GM12892 (cell line): Measurements from ENCODE around the gene ZBTB12.
A peak's percentile ranks its signal among the peaks of the same experiment; 100 is the strongest.

Source experiments
- DNase-seq: peaks from one replicate; pipeline ENCODE4 v3.0.0; 2011; ENCODE audit not compliant: insufficient read length
- FAIRE-seq: peaks from 2 replicates; lab custom pipeline; 2011; peaks lifted over from hg19 to GRCh38; lab: Jason Lieb, UNC
- POLR2A ChIP-seq: IDR thresholded peaks from 2 replicates; pipeline ENCODE4 v1.6.1; 2011; ENCODE audit warnings: low read depth, low read length, control low read depth
- POLR2AphosphoS5 ChIP-seq: IDR thresholded peaks from 2 replicates; pipeline ENCODE4 v1.6.1; 2011; ENCODE audit warnings: low read depth, low read length, control low read depth
- TAF1 ChIP-seq: IDR thresholded peaks from 2 replicates; pipeline ENCODE4 v1.6.1; 2011; ENCODE audit warnings: low read depth, mild to moderate bottlenecking, control low read depth, low read length, borderline replicate concordance

Gene ZBTB12

GRCh38 chr6:31889331-31889972, 12.4 kb downstream of the ZBTB12 start:
- no peak for FAIRE-seq
- TF ChIP-seq TAF1 (no peak), POLR2A (no peak), POLR2AphosphoS5 (no peak)
- DNase-seq, result no peak

DNA sequence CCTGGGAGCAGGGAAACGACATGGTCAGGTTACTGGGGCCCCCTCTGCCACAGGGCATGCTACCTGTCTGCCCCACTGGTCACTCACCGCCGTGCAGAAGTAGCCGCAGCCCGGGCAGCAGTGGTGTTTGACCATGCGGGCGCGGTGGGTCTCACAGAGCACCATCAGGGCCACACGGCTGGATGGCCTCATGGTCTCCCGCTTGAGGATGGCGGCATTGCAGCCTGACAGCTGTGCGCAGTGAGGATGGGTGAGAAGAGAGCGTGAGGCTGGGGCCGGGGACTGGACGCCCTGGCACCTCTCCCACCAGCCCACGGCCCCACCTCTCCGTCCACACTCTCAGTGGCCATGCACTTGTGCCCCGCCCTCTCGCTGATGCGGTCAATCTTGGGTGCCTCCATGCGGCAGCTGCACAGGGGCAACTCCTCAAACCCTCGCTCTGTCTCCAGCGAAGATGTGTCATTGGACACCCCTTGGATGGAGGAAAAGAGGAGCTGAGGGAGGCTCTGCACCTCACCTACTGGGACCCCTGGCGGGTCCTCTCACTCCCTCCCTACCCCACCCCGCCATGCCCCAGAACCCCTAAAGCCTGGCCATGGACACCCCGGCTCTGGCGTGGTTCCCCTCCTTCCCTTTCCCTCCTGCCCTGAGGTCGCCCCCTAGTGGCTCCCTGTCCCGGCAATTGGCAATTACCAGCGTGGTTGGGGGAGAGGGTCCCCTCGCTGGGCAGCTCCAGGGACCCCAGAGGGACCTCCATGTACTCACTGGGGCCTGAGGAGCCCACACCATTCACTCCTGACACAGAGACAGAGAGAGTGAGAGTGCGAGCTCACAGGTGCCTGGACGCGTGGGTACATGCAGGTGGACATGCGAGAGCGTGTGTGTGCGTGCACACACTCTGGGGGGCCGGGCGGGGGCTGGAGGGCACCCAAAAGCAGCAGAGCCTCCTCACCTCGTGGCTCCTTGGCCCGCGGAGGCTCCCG, 13.3 kb downstream of the ZBTB12 start:
- TF ChIP-seq POLR2A, result no peak
- TF ChIP-seq POLR2AphosphoS5, result no peak
- TF ChIP-seq TAF1, result no peak
- FAIRE-seq, result no peak
- DNase-seq, result peak; percentile 68

DNA sequence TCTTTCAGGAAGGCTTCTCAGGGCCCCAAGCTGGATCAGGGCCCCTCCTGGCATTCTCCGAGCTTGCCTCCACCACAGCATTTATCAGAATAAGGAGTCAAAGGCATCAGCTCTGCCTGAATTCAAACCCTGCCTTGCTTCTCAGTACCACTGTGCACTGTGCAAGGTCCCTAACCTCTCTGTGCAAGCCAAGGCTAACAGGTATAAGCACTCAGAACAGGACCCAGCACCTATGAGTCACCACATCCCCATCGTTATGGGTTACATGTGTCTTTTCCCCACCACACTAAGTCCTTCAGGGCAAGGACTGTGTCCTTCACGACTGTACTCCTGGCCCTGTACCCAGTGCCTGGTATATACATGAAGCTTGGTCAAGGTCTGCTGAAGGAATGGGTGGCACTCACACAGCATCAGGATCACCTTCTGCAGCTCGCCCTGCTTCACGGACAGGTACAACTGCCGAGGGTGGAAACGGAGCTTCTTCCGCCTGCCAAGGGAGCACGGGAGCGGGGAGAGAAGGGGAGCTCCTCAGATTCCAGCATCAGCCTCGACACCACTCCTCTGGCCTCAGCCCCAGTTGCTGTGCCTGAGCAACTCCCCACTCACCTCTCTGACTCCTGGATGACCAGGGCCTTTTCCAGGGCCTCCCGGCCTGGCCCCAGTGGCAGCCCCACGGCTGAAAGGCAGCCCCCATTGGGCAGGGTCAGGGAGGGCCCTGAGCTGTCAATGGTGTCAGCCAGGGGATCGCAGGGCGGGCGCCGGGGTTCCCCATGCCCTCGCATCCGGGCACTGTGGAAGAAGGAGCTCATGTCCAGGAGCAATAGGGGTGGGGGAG, 14.5 kb downstream of the ZBTB12 start:
- TF ChIP-seq POLR2A (no peak), POLR2AphosphoS5 (no peak), TAF1 (no peak)
- no peak for FAIRE-seq
- DNase-seq, result no peak

- no peak for FAIRE-seq
- no peak for TF ChIP-seq TAF1
- no peak for DNase-seq
Observed at GRCh38 chr6:31886541-31886991, 15.3 kb downstream of the ZBTB12 start.

DNA sequence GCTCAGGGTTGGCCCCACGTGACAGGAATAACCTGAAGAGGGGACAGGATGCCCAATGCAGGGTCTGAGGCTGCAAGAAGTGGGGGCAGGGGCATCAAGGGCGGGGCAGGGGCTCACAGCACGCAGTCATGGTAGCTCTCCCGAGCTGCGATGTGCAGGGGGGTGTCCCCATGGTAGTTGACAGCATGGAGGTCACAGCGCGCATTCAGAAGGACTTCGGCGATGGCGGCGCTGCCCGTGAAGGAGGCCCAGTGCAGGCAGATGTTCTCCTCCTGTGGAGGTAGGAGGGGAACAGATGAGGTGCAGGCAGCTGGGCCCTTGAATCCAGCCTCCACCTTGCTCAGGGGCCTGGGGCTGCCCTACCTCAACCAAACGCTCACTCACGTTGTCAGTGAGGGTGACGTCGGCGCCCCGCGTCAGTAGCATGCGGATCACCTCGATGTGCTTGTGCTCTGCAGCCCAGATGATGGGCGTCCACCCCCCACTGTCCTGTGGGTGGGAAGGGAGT, 17.3 kb downstream of the ZBTB12 start:
- no peak for DNase-seq
- TF ChIP-seq POLR2AphosphoS5, result no peak
- TF ChIP-seq POLR2A, result no peak
- no peak for TF ChIP-seq TAF1
- FAIRE-seq, result no peak

- FAIRE-seq (no peak), DNase-seq (no peak)
- TF ChIP-seq POLR2AphosphoS5 (no peak), TAF1 (no peak)
Observed at GRCh38 chr6:31883676-31884075, 18.2 kb downstream of the ZBTB12 start.

DNA sequence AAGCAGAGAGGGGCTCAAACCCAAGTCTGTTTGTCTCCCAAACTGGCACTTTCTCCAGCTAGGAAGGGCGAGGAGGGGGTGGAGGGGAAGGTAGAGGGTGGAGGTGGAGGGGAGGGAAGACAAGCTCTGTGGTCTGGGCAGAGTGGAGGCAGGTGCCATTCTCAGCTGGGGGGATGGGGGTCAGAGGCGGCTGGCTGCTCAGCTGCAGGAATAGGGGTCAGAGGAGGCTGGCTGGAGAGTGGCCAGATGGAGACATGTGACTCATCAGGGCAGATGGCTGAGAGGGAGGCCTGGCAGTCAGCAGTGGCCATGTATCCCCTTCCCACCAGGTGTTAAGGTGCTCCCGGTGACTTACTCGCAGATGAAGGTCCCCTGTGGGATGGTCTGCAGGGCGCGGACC, 19.5 kb downstream of the ZBTB12 start:
- DNase-seq (no peak), FAIRE-seq (no peak)
- TF ChIP-seq POLR2A, result no peak
- no peak for TF ChIP-seq TAF1
- TF ChIP-seq POLR2AphosphoS5, result no peak

GRCh38 chr6:31881136-31881859, 20.6 kb downstream of the ZBTB12 start:
- TF ChIP-seq POLR2A (no peak), TAF1 (no peak), POLR2AphosphoS5 (no peak)
- FAIRE-seq (no peak), DNase-seq (no peak)

DNA sequence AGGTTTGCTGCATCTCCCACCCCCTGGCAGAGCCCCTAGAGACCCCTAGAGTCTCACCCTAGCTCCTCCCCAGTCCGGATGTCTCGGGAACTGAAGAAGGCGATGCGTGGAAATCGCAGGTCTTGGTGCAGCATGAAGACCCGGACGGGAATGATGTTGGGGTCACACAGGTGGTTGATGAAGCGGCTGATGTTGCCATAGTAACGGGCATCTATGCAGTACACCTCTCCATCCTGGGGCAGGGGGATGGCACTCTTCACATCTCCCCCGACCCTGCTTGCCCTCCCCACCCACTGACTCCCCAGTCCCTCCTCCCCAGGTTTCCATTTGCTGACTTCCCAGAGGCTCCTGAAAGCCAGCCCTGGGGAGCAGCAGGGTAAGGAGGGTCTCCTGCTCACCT, 21.3 kb downstream of the ZBTB12 start:
- DNase-seq (no peak), FAIRE-seq (no peak)
- TF ChIP-seq POLR2AphosphoS5 (no peak), POLR2A (no peak), TAF1 (no peak)

GRCh38 chr6:31879901-31880300, 22.0 kb downstream of the ZBTB12 start:
- no peak for FAIRE-seq
- TF ChIP-seq POLR2AphosphoS5, result no peak
- no peak for TF ChIP-seq POLR2A
- no peak for TF ChIP-seq TAF1
- no peak for DNase-seq

- DNase-seq (no peak), FAIRE-seq (no peak)
- TF ChIP-seq TAF1 (no peak), POLR2A (no peak), POLR2AphosphoS5 (no peak)
Observed at GRCh38 chr6:31879143-31879542, 22.7 kb downstream of the ZBTB12 start.
